ENCODE data around the gene ENDOU.
A peak's percentile ranks its signal among the peaks of the same experiment; 100 is the strongest.

Gene ENDOU

GRCh38 chr12:47742253-47742825 is 17.0 kb upstream of the ENDOU start:
- DNase-seq = peak; percentile 13 to 21

DNA sequence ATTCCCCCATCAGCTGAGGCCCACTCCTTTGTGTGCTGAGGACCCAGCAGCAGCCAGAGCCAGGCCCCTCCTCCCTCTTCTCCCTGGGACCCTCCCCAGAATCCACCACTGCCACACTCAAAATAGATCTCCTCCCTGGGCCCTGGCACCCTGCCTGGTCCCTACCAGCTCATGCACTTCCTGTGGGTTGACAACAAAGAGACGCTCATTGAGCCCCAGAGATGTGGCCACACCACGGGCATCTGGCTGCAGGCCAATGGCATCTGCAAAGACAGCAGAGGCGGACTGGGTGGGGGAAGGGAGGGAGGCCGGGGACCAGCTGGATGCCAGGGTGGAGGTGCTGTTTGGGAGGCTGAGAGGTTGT is 16.0 kb upstream of the ENDOU start:
- DNase-seq = peak; percentile 94 to 97

DNA sequence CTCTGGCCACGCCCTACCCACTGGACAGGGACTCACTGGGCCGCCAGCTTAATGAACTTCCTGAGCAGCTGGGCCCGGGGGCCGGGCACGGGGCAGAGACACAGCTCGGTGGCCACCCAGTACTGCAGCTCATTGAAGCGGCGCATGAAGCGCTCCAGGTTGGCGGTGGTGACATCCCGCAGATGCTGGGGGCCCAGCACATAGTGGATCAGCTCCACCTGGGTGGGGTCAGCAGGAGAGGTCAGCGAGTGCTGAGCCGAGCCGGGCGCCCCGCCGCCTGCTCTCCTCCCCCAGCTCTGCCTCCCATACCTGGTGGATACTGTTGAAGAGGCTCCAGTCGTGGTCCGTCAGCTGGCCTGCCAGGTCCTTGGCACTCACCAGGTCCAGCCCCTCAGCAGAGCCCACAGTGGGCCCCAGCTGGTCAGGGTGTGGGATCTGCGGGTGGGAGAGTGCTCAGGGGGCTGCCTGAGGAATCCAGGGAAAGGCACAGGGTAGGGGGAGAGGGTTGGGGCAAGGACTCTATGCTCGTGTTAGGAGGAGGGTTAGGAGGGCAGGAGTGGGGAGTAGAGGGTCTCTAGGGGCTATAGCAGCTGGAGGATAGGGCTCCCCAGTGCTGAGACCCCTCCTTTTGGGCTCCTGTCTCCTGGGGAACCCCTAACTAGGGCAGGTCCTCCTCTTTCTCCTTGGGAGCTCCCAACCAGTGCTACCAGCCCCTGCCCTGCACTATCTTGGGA is 15.5 kb upstream of the ENDOU start:
- DNase-seq = peak; percentile 70 to 79

- peak; percentile 35 to 52 for DNase-seq
Measured at GRCh38 chr12:47739979-47740378, 14.7 kb upstream of the ENDOU start.

GRCh38 chr12:47739297-47739696 is 14.0 kb upstream of the ENDOU start:
- DNase-seq = no peak

- DNase-seq = no peak
Measured at GRCh38 chr12:47737936-47738594, 12.8 kb upstream of the ENDOU start.

GRCh38 chr12:47736877-47737676 is 11.8 kb upstream of the ENDOU start:
- peak; percentile 32 to 33 for DNase-seq

- DNase-seq = no peak
Measured at GRCh38 chr12:47736216-47736615, 10.9 kb upstream of the ENDOU start.

GRCh38 chr12:47735649-47736048 is 10.4 kb upstream of the ENDOU start:
- no peak for DNase-seq

DNA sequence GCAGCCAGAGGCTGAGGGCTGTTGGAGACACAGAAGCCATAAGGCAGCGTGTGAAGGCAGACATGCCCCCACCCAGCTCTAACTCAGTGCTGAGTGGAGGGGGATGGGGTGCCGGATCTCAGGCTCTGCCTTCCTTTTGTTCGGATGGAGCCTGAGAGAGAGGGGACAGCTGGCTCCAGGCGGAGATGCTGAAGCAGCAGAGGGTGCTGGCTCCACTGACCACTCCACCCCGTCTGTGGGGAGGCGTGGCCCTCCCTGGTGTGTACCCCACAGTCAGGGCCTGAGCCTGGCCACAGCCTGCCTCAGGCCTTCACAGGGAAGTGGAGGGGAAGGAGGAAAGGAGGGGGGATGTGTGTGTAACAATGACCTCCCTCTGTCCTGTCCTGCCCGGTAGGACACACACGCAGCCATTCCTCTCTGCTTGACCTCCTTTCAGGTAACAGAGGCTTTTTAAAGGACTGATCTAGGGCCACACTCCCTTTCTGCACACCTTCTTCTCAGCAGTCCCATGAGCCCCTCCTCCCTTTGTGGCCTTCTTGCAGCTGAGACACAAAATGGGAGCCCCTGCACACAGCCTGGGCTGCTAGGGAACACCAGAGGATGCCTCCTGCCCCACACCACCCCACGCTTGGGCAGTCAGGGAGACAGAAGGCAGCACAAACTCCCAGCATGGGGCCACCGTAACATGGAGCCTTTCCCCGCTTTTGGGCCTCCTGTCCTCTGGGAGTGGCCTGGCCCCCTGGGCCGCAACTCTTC is 9.6 kb upstream of the ENDOU start:
- DNase-seq = peak; percentile 53 to 60

GRCh38 chr12:47733142-47733541 is 7.9 kb upstream of the ENDOU start:
- no peak for DNase-seq

GRCh38 chr12:47732504-47732903 is 7.2 kb upstream of the ENDOU start:
- DNase-seq = no peak

DNA sequence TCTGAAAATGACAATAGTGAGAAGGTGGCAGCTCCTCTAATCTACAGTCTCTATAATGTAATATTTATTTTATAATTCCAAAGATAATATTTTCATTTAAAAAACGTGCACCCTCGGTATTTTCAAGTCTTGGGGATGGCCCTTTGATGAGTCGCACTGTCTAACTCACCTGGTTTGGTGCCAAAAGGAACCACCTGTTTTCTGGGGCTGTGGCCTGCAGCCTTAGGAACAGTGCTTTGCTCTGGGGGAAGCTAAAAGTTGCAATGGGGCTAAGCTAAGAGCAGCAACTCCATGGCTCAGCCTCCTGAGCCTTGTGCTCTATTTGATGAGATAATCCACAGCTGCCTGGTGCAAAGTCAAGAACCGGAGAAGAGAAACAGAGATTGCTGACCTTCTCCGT is 6.4 kb upstream of the ENDOU start:
- DNase-seq = no peak

GRCh38 chr12:47730341-47730744 is 5.1 kb upstream of the ENDOU start:
- peak; percentile 77 to 79 for DNase-seq

DNA sequence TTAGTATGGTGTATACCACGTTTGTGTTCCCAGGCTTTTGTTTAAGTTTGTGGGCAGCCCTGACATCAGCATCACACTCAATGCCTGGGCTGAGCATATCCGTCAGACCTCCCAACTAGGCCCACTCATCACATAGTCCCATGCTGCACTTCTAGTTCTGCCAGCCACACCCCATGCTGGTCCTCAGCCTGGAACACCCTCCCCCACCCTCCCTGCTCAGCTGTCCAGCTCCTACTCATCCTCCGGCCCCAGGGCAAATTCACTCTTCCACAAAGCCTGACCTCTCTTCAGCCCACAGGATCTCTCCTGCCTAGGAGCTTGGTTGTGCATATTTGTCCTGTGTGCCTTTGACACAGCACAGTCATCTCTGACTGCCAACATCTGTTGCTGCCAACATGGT is 3.9 kb upstream of the ENDOU start:
- peak in 1 of 2 experiments; percentile 13 for DNase-seq

DNA sequence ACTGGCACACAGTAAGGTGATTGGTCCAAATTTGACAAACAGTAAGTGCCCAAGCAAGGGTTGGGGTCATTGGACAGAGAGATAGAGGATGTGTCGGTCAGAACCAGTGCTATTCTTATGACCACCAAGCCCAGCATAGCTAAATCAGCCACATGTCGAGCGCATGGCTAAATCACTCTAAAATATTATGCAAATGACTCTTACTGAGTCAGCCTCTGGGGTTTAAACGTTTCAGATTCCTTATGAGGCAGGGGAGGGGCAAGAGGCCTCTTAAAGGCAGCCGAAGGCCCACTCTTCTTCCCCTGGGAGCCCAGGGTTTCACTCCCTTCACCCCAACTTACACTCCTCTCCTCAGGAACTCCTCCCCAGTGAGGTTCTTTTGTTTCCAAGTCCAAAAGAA is 603 bp upstream of the ENDOU start:
- no peak for DNase-seq

DNA sequence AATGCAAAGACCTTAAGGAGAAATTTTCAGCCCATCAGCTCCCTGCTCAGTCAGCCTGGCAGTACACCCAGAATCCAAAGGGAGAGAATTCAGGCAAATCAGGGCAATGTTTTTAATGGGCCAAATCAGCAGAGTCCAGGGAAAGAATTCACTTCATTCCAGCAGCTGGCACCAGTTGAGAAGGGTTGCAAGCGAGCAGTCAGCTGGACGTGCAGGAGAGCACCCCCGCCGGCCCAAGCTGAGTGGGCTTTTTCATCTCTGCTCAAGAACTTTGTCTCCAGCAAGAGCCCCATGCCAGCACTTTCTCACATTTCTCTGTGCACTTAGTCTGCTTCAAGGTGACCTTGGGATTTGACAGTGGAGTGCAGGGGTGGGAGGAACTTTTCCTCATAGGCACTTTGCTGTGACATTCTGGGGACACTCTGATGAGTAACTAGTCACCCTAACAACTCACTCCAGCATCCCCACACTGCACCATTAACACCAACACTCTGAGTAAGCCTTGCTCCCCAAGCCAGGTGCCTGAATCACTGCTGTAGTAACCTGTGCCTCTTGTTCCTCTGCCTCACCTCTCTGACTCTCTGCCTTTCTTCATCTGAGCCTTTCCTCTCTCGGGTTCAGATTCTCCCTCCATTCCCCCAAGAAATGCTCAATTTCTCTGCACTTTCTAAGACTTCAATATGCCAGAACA is 2.2 kb downstream of the ENDOU start:
- DNase-seq = no peak

DNA sequence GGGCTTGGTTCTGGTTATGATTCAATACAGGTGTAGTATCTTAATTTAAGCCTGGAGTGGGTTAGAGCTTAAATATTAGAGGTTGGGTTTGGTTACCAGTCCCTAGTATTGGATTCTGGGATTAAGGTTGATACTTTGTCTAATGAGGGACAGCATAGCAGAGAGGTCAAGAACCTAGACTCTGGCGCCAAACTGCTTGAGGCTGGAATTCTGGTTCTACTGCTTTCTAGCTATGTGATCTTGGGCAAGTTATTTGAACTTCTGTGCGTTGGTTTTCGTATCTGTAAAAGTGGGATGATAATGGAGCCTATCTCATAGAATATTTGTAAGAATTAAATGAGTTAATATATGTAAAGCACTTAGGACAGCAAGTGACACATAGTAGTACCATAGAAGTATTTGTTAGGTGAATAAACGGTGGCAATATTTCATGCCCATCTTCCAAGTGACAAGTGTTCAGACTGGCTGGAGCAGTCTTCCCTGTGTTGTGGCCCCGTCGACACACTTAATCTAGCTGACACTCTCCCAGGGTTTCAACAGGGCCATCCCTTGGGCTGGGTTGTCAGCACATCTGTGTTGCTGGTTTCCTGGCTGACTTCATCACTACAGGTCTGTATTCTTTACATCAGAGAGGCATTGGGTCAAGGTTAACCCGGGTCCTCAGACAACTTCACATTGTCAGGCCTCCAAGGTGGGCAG is 3.0 kb downstream of the ENDOU start:
- no peak for DNase-seq

DNA sequence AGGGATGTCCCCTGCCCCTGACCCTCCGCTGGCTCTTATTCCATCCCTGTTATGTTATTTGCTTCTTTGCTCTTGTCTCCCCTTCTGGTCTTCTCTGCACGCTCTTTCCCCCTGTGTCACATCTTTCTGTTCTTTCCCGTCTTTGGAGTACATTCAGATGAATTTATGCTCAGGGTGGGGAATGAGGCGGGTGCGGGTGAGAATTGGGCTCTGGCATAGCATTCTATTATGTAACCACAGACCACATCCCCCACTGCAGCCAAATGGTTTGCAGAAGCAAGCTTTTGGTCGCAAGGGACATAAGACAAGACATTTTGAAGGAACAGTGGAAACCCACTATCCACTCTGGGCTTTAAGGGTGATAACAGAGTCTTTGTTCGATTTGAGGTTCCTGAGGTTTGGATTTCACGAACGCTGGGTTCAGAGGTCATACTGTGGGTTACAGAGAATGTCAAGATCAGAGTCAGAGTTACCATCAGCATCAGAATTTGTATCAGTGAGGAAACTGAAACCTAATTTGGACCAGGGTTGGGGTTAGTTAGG is 3.8 kb downstream of the ENDOU start:
- no peak for DNase-seq

- DNase-seq = no peak
Measured at GRCh38 chr12:47718531-47718930, 6.8 kb downstream of the ENDOU start.
